AG04450 (cell line): ENCODE results near the gene SEMA3A. TPM values are rescaled to one million over a fixed set of nuclear protein-coding genes. Genes with fewer than 3 reads are reported as not detected.

Experiments
- CTCF ChIA-PET: fragments of 300-600, 350-600 bp; formaldehyde crosslinking; extraction: SDS; loops from one replicate; lab custom pipeline; 2022; ENCODE audit warnings: antibody characterized with exemption, inconsistent platforms; lab: Charles Lee
- POLR2A ChIA-PET: fragments of 350-600 bp; formaldehyde crosslinking; extraction: SDS; loops from one replicate; lab custom pipeline; 2021; ENCODE audit warnings: antibody characterized with exemption, inconsistent platforms; lab: Yijun Ruan, JAX
- DNase-seq: peaks from one replicate; pipeline ENCODE4 v3.0.0-alpha.2; 2011; ENCODE audit warnings: low read depth, low spot score
- H3K27ac ChIP-seq: one replicate; pipeline ENCODE4 v1.5.1; 2012; ENCODE audit warnings: low read depth, low read length, control low read depth
- H3K27me3 ChIP-seq: one replicate; pipeline ENCODE4 v1.6.0; 2012; ENCODE audit warnings: low read length; ENCODE audit not compliant: control insufficient read depth, insufficient read depth
- H3K4me3 ChIP-seq: 2 replicates; pipeline ENCODE4 v1.5.1; 2011; ENCODE audit warnings: mild to moderate bottlenecking, low read depth, low read length, control low read depth
- H3K9me3 ChIP-seq: 2 replicates; pipeline ENCODE4 v1.5.1; 2012; ENCODE audit warnings: low read length; ENCODE audit not compliant: control insufficient read depth, insufficient read depth
- polyA plus RNA-seq: library from polyadenylated mRNA; depleted of rRNA; stranded (reverse); fragments of >200 nt; gene quantifications from 2 replicates; pipeline ENCODE4 v1.2.3, GENCODE V29; 2011
- TF ChIP-seq, protein P1 (sequence below): IDR thresholded peaks from 2 replicates; pipeline ENCODE4 v1.5.1; 2011; ENCODE audit warnings: low read depth, low read length, control low read depth, inconsistent platforms

The SEMA3A gene
- polyA plus RNA-seq, 1 experiment = 80.2 TPM

GRCh38 chr7:84232646-84233045 lies 38.1 kb upstream of the SEMA3A start:
- H3K9me3 ChIP-seq = no peaks in the 10 kb centered on the region
- POLR2A ChIA-PET = interaction anchor here (0.7 kb wide), 1 partner anchor 90 kb away, joined by 3 read pairs; no protein-coding TSS in a partner anchor
- TF ChIP-seq, protein P1, sequence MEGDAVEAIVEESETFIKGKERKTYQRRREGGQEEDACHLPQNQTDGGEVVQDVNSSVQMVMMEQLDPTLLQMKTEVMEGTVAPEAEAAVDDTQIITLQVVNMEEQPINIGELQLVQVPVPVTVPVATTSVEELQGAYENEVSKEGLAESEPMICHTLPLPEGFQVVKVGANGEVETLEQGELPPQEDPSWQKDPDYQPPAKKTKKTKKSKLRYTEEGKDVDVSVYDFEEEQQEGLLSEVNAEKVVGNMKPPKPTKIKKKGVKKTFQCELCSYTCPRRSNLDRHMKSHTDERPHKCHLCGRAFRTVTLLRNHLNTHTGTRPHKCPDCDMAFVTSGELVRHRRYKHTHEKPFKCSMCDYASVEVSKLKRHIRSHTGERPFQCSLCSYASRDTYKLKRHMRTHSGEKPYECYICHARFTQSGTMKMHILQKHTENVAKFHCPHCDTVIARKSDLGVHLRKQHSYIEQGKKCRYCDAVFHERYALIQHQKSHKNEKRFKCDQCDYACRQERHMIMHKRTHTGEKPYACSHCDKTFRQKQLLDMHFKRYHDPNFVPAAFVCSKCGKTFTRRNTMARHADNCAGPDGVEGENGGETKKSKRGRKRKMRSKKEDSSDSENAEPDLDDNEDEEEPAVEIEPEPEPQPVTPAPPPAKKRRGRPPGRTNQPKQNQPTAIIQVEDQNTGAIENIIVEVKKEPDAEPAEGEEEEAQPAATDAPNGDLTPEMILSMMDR = peak; percentile 55
- no peaks in the 10 kb centered on the region for H3K27me3 ChIP-seq
- DNase-seq = peak; percentile 79
- H3K27ac ChIP-seq = no peak overlapping the region
- no peak overlapping the region for H3K4me3 ChIP-seq
- CTCF ChIA-PET = interaction anchor here (1.0 kb wide), 1 partner anchor 37 kb away, joined by 4 read pairs; no protein-coding TSS in a partner anchor

DNA sequence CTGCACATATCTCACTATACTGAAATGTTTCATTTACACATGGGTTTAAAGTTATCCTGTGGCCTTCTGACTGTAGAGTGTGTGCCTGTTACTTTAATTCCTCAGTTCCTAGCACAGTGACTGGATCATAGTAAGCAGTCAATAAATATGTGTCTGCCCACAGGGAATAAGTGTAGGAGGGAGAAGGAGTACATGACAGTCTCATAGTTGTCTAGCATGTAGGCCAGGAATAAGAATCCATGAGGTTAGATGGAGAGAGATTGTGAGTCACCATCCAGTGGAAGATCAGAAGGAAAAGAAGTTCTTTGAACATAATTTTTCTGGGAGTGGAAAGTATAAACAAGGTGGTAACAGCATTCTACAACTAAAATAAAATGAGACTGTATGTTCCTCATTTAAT lies 36.6 kb upstream of the SEMA3A start:
- no peaks in the 10 kb centered on the region for H3K9me3 ChIP-seq
- ChIA-PET CTCF (no interaction called here), POLR2A (no interaction called here)
- DNase-seq = no peak
- H3K27ac ChIP-seq = no peak overlapping the region
- no peaks in the 10 kb centered on the region for H3K27me3 ChIP-seq
- H3K4me3 ChIP-seq = no peak overlapping the region
- TF ChIP-seq, protein P1 = no peak

DNA sequence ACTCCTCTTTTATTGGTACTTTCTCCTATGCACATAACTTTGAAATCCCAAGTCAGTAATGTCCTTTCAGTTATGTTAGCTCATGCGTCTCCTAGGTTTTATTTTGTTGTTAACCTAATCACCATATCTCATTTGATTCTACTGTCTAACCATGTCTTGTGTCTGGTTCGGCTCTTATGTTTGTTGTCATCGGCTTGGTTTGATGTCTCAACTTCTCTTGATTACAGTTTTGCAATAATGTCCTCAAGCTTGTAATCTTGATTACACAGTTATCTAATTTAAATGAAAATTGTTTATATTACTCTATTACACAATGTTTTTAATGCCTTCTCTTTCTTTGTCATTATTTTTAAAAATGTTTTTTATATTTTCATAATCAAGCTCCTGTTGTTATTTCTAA lies 35.9 kb upstream of the SEMA3A start:
- TF ChIP-seq, protein P1 = no peak
- H3K27me3 ChIP-seq = no peaks in the 10 kb centered on the region
- H3K9me3 ChIP-seq = no peaks in the 10 kb centered on the region
- no peak for DNase-seq
- CTCF ChIA-PET = no interaction called here
- no peak overlapping the region for H3K4me3 ChIP-seq
- no peak overlapping the region for H3K27ac ChIP-seq
- POLR2A ChIA-PET = no interaction called here

DNA sequence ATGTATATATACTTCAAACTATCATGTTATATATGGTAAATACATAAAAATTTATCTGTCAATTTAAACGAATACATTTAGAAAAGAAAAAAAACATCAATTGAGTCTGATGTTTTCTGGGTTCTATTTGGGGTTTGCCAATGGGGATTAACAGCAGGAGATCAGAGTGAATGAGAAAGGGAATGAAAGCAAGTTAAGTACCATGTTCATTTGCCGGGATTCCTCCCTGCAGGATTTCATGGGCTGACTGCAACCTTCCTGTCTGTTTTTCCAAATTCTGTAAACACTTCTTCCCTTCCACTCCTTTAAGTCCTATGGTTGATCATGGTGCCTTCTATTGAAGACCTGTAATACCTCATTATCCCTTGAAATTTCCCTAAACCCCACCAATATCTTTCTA lies 33.9 kb upstream of the SEMA3A start:
- Histone ChIP-seq H3K27ac (no peak overlapping the region), H3K4me3 (no peak overlapping the region), H3K27me3 (no peaks in the 10 kb centered on the region), H3K9me3 (no peaks in the 10 kb centered on the region)
- POLR2A ChIA-PET = no interaction called here
- TF ChIP-seq, protein P1 = no peak
- CTCF ChIA-PET = interaction anchor here (0.6 kb wide), 1 partner anchor 394 kb away, joined by 3 read pairs; no protein-coding TSS in a partner anchor
- no peak for DNase-seq

GRCh38 chr7:84226759-84227158 lies 32.2 kb upstream of the SEMA3A start:
- ChIA-PET CTCF (no interaction called here), POLR2A (no interaction called here)
- H3K9me3 ChIP-seq = no peaks in the 10 kb centered on the region
- no peak overlapping the region for H3K4me3 ChIP-seq
- no peak for DNase-seq
- no peak overlapping the region for H3K27ac ChIP-seq
- H3K27me3 ChIP-seq = no peaks in the 10 kb centered on the region
- TF ChIP-seq, protein P1 = no peak
